Hindlimb muscle (tissue), 1 donor: Measurements from ENCODE around the gene GSK3B. TPM values are rescaled to one million over a fixed set of nuclear protein-coding genes. Genes with fewer than 3 reads are reported as not detected.
"Not testable (repeated sequence)": the region's sequence is repeated elsewhere in the genome, so short reads cannot be mapped to it uniquely, and the experiment has no call there.

Experiments
- DNase-seq: peaks from one replicate; pipeline ENCODE4 v3.0.0-alpha.2; 2013
- polyA plus RNA-seq: library from polyadenylated mRNA; unstranded; fragments of 120-200 nt; gene quantifications from one replicate; pipeline ENCODE4 v1.2.1, GENCODE V29; 2013; ENCODE audit not compliant: insufficient read length

The GSK3B gene
- polyA plus RNA-seq, 1 donor = 28.4 TPM

DNA sequence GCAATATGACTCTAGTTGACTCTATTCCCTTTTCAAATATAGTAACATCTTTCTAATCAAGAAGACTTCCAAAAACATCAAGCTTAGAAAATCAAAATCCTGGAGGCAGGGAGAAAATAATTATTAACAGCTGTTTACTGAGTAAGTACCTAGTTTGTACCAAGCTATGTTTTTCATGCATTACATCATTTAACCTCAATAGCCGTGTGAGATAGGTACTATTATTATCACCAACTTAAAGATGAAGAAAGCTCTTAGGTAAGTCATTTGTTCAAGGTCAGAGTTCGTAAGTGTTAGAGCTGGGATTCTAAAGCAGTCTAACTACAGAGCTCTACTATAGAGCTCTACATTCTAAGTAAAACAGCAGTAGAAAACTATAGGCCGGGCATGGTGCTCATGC lies 41.6 kb downstream of the GSK3B start:
- DNase-seq = no peak

GRCh38 chr3:120052225-120052624 lies 42.0 kb downstream of the GSK3B start:
- DNase-seq = no peak

- DNase-seq = not testable (repeated sequence)
Observed at GRCh38 chr3:120051570-120051969, 42.7 kb downstream of the GSK3B start.

DNA sequence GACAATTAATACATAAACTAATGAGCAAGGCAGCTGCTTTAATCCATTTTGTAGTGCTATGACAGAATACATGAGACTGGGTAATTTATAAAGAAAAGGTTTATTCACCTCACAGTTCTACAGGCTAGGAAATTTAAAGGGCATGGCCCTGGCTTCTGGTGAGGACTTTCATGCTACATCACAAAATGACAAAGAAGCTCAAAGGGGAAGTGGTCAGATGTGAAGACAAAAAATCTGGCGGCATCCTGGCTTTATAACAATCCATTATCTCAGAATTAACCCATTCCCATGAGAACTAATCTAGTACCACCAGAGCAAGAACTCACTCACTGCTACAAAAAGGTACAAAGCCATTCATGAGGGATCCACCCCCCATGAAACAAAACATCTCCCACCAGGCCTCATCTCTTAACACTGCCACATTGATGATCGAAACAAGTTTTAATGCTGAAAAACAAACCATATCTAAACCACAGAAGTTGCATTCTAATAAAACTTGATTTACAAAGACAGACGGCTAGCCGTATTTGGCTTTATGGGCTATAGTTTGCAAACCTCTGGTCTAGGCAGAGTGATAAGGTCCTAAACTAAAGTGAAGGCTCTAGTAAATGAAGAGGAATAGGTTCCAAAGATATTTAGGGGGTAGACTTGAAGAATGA lies 44.2 kb downstream of the GSK3B start:
- DNase-seq = no peak

GRCh38 chr3:120049072-120049471 lies 45.2 kb downstream of the GSK3B start:
- DNase-seq = no peak

GRCh38 chr3:120048355-120049041 lies 45.7 kb downstream of the GSK3B start:
- DNase-seq = no peak

- DNase-seq = no peak
Observed at GRCh38 chr3:120047686-120048085, 46.6 kb downstream of the GSK3B start.

DNA sequence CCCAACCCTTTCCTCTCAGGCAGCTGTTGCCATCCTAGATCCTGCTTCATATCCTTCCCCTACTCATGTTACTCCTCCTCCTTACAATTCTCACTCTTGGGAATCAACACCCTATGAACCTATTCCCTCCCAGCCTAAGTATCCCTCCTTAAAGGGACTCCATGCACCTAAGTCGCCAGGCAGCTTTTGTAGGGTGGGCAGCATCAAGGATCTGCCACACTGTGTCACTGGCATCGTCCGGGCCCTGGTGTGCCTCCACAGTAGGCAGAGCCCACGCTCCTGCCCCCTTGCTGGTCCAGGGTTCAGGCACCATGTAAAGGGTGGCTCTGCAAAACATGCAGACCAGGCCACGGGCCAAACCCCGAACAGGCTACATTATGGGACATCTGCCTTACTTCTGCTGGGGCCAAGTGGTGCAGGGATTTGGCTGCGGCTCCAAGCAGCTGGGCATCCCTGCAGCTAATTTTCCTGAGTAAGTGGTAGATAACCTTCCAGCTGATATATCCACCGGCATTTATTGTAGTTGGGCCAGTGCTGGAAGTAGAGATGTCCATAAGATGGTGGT lies 53.4 kb downstream of the GSK3B start:
- no peak for DNase-seq

- no peak for DNase-seq
Observed at GRCh38 chr3:120039642-120040610, 54.3 kb downstream of the GSK3B start.

GRCh38 chr3:120033596-120033995 lies 60.7 kb downstream of the GSK3B start:
- no peak for DNase-seq

DNA sequence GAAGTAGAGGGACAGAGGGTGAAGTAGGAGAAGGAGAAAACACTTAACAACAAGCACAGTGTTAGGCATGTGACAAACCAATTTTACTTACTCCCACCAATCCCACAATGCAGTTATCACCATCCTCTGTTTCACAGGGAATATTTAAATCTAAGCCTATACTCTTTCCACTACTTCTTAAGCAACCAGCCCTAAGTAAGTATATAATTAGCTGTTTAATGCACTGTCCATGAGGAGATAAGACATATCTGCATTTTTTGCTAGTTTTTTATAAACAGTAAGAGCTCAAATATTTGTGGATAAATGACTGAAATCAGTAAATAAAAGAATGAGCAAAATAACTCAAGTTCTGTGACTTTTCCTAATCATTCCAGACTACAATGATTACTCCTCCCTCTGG lies 62.7 kb downstream of the GSK3B start:
- no peak for DNase-seq

DNA sequence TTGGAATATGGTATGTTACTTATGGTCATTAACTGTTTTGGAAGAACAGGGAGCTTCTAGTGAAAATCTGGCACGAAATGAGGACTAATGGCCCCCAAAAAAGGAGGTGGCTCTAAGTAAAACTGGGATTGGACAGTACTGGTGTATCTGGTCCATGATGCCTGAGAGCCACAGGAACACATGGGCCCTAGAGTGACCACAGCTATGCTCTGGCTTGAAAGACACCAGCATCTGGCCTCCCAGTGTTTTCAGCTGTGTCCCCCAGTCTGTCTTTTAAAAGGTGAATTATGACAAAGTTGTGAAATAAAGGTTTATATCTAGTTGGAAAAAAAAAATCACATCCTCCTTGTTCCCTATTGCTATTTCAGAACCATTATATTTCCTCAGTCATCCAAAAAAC lies 64.5 kb downstream of the GSK3B start:
- no peak for DNase-seq

GRCh38 chr3:120028271-120029047 lies 65.8 kb downstream of the GSK3B start:
- no peak for DNase-seq

GRCh38 chr3:120027226-120027625 lies 67.0 kb downstream of the GSK3B start:
- no peak for DNase-seq

DNA sequence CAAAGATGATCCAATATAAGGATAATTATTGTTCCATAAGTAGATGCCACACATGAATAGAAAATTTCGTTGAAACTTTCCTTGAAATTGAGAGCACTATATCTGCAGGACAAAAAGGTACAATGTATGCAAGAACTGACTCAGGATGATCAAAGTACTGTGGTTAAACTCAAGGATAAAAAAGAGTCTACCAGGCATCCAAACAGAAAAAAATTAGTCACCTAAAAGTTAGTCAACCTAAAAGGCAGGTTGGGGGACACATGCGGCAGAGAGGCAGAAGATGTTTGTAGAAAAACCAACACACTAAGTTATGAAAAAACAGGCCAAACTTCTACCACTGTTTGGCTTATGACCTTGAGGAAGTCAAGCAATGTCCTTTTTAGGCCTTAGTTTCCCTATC lies 68.7 kb downstream of the GSK3B start:
- DNase-seq = no peak

GRCh38 chr3:120024103-120024502 lies 70.1 kb downstream of the GSK3B start:
- no peak for DNase-seq

DNA sequence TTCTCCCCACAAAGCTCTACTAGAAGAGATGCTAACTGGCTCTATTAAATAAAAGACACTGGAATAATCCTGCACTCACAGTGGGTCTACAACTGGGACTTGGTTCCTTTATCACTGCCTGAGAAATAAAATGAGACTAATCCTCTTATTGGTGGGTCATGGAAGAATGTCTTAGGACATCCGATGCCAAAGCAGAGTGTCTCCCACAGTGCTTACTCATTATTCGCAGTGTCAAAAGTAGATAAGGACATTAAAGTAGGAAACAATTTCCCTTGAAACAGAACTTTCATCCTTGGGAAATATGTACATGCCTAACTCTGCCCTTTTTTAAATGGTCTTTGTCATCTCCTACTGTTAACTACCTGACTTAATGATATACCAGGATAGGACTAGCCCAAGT lies 71.5 kb downstream of the GSK3B start:
- DNase-seq = no peak

DNA sequence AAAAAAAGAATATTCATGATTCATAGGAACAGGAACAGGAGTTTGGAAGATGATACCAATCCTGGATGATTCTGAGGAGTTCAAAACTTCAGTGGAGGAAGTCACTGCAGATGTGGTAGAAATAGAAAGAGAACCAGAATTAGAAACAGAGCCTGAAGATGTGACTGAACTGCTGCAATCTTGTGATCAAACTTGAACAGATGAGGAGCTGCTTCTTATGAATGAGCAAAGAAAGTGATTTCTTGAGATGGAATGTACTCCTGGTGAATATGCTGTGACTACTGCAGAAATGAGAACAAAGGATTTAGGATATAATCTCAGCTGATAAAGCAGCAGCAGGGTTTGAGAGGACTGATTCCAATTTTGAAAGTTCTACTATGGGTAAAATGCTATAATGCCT lies 72.7 kb downstream of the GSK3B start:
- no peak for DNase-seq

DNA sequence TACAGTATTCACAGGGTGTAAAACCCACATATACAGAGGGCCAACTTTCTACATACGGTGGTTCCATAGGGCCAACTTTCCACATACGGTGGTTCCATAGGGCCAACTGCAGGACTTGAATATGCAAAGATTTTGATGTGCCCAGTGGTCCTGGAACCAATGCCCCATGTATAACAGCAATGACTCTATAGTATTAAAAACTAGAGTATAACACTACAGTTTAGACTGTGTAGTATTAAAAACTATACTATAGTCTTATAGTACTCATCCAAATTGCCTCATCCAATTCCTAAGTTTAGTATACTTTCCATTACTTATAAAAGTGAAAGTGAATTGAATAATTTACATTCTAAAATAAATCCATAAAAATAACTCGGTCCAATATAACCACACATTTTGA lies 75.9 kb downstream of the GSK3B start:
- DNase-seq = no peak

GRCh38 chr3:120017692-120018091 lies 76.6 kb downstream of the GSK3B start:
- DNase-seq = no peak

GRCh38 chr3:120013481-120013880 lies 80.8 kb downstream of the GSK3B start:
- no peak for DNase-seq

GRCh38 chr3:120005741-120006140 lies 88.5 kb downstream of the GSK3B start:
- DNase-seq = not testable (repeated sequence)
